ENCODE results near the gene SLC25A26. TPM values are rescaled to one million over a fixed set of nuclear protein-coding genes. Genes with fewer than 3 reads are reported as not detected.
"Not testable (repeated sequence)": the region's sequence is repeated elsewhere in the genome, so short reads cannot be mapped to it uniquely, and the experiment has no call there.

The SLC25A26 gene
- total RNA-seq, 1 experiment from 2014 or later, result 24.8 TPM

DNA sequence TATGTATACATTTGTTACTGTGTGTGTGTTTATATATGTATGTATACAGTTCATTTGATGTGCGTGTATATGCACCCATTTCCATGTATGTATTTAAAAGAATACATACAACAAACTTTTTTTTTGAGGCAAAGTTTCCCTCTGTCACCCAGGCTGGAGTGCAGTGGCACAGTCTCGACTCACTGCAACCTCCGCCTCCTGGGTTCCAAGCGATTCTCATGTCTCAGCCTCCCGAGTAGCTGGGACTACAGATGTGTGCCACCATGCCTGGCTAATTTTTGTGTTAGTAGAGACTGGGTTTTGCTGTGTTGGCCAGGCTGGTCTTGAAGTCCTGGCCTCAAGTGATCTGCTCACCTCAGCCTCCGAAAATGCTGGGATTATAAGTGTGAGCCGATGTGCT is 78.3 kb downstream of the SLC25A26 start:
- in situ Hi-C loops (cut with HindIII; ENCODE audit: low pct_unique_long_range_greater_than_20kb, low sequenced_read_pairs), result not testable (repeated sequence)

DNA sequence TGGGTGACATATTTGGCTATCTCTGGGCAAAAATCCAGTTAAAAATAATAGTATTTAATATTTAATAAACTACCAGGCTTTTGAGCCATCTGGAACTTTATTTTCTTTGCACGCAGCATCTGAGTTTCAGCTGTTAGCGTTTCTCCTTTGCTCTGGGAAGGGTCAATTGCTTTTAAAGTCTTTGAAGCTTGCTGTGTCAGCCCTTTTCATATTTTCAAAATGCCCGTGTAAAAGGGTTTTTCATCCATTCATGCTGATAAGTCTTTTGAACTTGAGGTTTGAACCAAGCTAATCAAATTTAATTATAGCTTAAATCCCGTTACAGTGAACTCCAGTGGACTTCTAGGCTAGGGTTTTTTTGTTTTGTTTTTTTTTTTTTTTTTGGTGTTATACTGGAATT is 79.1 kb downstream of the SLC25A26 start:
- no peak for DNase-seq (ENCODE audit: low read depth)
- in situ Hi-C loops (cut with HindIII; ENCODE audit: low pct_unique_long_range_greater_than_20kb, low sequenced_read_pairs), result no loop called here

More for the DNA sequence above, 78.3 kb downstream of the SLC25A26 start:
- DNase-seq (ENCODE audit: low read depth), result not testable (repeated sequence)

DNA sequence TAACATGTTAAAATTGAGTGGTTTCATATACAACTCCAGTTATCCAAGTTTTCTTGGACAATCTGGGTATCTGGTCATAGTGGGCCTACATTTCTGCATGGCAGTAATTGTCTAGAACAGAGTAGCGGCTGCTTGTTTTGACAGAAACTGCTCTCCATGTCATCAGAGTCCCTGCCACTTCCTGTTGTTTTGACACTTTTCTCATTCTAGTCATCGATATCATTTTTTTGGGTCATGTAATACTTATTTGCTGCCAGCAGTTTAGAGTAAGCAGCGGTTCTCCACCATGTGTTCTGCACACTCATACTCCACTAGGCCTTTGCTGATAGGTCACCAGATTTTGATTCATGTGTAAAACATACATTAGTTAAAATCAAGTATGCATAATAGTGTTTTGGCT is 81.5 kb downstream of the SLC25A26 start:
- no peak for DNase-seq (ENCODE audit: low read depth)
- in situ Hi-C loops (cut with HindIII; ENCODE audit: low pct_unique_long_range_greater_than_20kb, low sequenced_read_pairs), result no loop called here

DNA sequence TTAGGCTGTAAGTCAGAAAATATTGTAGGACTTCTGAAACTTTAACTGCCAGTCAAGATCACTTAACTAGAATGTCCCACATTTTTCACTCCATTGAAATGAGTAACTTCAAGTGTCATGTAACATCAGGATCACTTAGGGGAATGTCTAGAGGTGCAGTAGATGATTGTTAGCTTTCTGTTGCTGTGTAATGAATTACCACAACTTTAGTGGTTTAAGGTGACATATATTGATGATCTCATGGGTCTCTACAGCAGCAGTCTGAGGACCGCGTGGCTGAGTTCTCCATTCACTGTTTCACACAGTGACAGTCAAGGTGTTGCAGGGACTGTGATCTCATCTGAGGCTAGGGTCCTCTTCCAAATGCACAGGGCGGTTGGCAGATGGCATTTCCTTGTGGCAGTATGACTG is 82.7 kb downstream of the SLC25A26 start:
- DNase-seq (ENCODE audit: low read depth), result no peak
- in situ Hi-C loops (cut with HindIII; ENCODE audit: low pct_unique_long_range_greater_than_20kb, low sequenced_read_pairs), result no loop called here

DNA sequence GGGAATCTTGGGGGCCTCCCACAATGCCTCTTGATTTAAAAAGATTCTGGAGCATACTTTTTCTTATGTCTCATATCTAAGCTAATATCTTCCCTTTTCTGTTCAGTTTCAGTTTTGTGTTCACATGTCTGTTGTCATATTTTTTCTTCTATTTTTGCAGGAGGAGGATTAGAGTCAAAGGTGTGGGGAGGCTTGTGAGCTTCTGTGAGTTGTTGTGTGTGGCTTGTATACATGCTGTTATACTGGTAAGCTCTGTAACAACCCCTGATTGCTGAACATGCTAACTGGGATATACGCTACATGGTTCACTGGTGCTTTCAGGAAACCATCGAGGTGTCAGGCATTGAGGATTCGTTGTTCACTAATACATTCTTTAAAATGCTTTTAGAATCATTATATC is 83.5 kb downstream of the SLC25A26 start:
- DNase-seq (ENCODE audit: low read depth), result no peak
- in situ Hi-C loops (cut with HindIII; ENCODE audit: low pct_unique_long_range_greater_than_20kb, low sequenced_read_pairs), result no loop called here

DNA sequence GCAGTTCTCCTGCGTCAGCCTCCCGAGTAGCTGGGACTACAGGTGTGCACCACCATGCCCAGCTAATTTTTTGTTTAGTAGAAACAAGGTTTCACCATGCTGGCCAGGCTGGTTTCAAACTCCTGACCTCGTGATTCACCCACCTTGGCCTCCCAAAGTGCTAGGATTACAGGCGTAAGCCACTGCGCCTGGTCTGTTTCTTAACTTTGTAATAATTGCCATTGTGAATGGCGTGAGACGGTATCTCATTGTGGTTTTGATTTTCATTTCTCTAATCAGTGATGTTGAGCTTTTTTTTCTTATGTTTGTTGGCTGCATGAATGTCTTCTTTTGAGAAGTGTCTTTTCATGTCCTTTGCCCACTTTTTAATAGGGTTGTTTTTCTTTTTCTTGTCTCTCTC is 85.3 kb downstream of the SLC25A26 start:
- DNase-seq (ENCODE audit: low read depth); in situ Hi-C loops (cut with HindIII; ENCODE audit: low pct_unique_long_range_greater_than_20kb, low sequenced_read_pairs): not testable (repeated sequence)

DNA sequence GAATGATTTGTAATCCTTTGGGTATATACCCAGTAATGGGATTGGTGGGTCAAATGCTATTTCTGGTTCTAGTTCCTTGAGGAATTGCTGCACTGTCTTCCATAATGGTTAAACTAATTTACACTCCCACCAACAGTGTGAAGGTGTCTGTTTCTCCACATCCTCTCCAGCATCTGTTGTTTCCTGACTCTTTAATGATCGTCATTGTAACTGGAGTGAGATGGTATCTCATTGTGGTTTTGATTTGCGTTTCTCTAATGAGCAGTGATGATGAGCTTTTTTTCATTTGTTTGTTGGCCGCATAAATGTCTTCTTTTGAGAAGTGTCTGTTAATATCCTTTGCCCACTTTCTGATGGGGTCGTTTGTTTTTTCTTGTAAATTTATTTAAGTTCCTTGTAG is 86.2 kb downstream of the SLC25A26 start:
- DNase-seq (ENCODE audit: low read depth); in situ Hi-C loops (cut with HindIII; ENCODE audit: low pct_unique_long_range_greater_than_20kb, low sequenced_read_pairs): not testable (repeated sequence)

DNA sequence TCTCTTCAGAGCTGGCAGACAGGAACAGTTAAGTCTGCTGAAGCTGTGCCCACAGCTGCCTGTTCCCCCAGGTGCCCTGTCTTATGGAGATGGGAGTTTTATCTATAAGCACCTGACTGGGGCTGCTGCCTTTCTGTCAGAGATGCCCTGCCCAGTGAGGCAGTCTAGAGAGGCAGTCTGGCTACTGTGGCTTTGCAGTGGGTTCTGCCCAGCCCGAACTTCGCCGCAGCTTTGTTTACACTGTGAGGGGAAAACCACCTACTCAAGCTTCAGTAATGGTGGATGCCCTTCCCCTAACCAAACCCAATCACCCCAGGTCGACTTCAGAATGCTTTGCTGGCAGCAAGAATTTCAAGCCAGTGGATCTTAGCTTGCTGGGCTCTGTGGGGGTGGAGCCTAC is 91.2 kb downstream of the SLC25A26 start:
- DNase-seq (ENCODE audit: low read depth), result no peak
- in situ Hi-C loops (cut with HindIII; ENCODE audit: low pct_unique_long_range_greater_than_20kb, low sequenced_read_pairs), result no loop called here

DNA sequence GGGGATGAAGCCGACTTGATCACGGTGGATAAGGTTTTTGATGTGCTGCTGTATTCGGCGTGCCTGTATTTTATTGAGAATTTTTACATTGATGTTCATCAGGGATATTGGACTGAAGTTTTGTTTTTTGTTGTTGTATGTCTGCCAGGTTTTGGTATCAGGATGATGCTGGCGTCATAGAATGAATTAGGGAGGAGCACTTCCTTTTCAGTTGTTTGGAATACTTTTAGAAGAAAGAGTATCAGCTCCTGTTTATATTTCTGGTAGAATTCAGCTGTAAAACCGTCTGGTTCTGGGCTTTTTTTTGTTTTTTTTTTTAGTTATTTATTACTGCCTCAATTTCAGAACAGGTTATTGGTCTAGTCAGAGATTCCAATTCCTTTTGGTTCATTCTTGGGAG is 93.7 kb downstream of the SLC25A26 start:
- in situ Hi-C loops (cut with HindIII; ENCODE audit: low pct_unique_long_range_greater_than_20kb, low sequenced_read_pairs), result no loop called here
- DNase-seq (ENCODE audit: low read depth), result no peak

DNA sequence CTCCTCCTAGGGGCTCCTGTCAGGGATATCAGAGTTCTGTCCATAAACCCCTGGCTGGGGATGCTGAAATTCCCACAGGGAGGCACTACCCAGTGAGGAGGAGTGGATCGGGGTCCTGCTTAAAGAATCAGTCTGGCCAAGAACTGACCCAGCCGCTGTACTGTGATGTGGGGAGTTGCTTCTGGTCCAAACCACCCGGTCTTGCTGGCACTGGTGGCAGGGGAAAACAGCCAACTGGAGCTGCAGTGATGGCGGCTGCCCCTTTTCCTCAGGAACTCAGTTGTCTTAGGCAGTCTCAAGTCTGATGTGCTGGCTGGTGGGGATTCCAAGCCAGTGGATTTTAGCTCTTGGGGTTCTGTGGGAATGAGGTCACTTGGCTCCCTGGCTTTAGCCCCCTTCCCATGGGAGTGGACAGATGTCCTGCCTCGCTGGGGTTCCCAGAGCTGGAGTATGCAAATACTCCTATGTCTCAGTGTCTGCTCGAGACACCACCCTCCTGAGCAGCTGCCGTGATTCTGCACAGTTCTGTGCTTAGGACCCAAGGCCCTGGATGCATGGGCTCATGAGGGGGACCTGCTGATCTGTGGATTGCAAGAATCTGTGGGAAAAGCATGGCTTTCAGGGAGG is 97.1 kb downstream of the SLC25A26 start:
- in situ Hi-C loops (cut with HindIII; ENCODE audit: low pct_unique_long_range_greater_than_20kb, low sequenced_read_pairs), result no loop called here

DNA sequence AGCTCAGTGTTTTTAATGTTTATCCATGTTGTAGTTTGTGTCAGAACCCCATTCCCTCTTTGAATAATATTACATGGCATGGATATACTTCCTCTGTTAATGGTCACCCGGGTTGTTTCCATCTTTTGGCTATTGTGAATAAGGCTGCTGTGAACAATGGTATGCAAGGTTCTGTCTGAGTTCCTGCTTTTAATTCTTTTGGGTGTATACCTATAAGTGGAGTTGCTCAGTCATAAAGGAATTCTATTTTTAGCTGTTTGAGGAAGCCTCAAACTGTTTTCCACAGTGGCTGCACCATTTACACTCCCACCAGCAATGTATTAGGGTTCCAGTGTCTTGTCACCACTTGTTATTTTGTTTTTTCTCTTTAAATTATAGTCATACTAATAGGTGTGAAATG is 99.6 kb downstream of the SLC25A26 start:
- in situ Hi-C loops (cut with HindIII; ENCODE audit: low pct_unique_long_range_greater_than_20kb, low sequenced_read_pairs), result no loop called here
- DNase-seq (ENCODE audit: low read depth), result no peak

More for the DNA sequence above, 97.1 kb downstream of the SLC25A26 start:
- no peak for DNase-seq (ENCODE audit: low read depth)

DNA sequence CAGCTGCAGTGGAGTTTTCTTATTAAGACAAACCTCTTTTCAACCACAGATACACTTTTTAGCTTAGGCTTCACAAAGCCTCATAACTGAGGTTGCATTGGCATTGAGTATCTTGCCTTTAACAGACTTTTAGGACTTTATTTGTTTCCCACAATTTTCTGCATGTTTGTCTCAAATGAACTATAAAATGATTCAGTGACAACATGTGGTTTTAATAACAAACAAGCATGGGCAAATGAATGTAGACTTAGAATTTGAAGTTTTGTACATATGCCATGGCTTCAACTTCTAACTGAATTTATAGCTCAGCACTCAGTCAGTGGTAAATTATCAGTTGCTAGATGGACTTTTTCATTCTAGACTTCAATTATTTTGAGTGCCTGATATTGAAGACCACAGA is 101.6 kb downstream of the SLC25A26 start:
- in situ Hi-C loops (cut with HindIII; ENCODE audit: low pct_unique_long_range_greater_than_20kb, low sequenced_read_pairs), result no loop called here
- no peak for DNase-seq (ENCODE audit: low read depth)

DNA sequence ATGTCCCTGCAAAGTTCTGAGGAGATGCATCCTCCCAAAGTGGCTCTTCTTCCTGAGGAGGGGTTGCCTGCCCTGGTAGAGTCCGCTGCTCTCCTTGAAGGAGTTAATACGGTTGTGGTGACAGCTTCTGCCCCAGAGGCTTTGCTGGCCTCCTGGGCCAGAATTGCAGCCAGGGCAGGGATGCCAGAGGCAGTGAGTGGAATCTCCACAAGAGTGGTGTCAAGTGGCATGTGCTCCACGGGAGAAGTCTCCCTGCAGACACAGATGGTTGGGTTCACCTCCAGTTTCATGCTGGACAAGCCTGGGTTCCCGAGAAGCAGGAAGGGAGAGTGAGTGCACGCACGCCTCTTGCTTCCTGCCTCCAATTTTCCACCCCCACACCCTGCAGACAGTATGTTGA is 105.5 kb downstream of the SLC25A26 start:
- DNase-seq (ENCODE audit: low read depth), result no peak
- in situ Hi-C loops (cut with HindIII; ENCODE audit: low pct_unique_long_range_greater_than_20kb, low sequenced_read_pairs), result no loop called here

DNA sequence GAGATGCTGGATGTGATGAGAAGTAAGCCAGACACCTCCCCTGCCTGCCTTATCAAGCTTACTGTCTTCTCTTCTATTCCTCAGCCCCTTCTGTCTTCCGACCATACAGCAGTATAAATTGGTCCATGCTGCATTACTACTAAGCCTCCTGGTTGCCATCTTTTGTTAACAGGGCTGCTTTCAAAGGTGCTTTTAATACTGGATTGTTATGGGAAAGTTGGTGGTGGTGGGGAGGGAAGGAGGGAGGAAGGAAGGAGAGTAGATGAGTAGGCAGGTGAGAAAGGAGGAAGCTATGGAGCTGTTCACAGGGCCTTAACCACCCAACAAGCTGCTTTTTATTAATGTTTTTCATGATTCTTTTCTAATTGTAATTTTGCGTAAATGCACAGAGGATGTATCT is 114.9 kb downstream of the SLC25A26 start:
- DNase-seq (ENCODE audit: low read depth), result no peak
- in situ Hi-C loops (cut with HindIII; ENCODE audit: low pct_unique_long_range_greater_than_20kb, low sequenced_read_pairs), result no loop called here

DNA sequence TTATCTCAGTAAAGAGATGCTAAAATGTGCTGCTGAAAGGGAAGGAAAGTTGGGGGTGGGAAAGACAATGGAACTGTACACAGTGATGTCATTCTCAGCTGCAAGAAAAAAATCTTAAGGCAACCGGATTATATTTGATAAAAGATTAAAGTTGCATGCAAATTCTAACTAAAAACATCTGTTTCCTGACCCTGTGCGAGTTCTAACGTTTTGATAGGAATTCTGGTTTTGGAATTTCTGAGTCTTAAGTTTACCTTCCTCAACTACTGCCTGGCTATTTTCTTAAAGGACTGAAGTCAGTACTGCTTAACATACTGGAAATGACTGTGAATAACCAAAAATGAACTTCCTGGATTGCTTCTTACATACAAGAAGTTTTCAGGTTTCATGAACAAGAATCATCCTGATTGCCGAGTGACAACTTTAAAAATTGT is 115.5 kb downstream of the SLC25A26 start:
- no peak for DNase-seq (ENCODE audit: low read depth)
- in situ Hi-C loops (cut with HindIII; ENCODE audit: low pct_unique_long_range_greater_than_20kb, low sequenced_read_pairs), result no loop called here

DNA sequence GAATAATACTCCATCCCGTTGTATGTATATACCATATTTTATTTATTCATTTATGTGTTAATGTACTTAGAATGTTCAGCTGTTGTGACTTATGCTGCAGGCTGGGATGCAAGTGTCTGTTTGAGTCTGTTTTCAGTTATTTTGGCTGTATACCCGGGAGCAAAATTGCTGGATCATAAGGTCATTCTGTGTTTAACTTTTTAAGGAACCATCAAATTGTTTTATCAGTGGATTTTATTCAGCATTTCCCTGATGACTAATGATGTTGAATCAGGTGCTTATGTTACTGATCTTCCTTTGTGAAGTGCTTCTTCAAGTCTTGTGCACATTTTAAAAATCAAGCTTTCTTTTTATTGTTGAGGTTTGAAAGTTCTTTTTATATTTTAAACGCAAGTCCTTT is 118.1 kb downstream of the SLC25A26 start:
- in situ Hi-C loops (cut with HindIII; ENCODE audit: low pct_unique_long_range_greater_than_20kb, low sequenced_read_pairs), result no loop called here

DNA sequence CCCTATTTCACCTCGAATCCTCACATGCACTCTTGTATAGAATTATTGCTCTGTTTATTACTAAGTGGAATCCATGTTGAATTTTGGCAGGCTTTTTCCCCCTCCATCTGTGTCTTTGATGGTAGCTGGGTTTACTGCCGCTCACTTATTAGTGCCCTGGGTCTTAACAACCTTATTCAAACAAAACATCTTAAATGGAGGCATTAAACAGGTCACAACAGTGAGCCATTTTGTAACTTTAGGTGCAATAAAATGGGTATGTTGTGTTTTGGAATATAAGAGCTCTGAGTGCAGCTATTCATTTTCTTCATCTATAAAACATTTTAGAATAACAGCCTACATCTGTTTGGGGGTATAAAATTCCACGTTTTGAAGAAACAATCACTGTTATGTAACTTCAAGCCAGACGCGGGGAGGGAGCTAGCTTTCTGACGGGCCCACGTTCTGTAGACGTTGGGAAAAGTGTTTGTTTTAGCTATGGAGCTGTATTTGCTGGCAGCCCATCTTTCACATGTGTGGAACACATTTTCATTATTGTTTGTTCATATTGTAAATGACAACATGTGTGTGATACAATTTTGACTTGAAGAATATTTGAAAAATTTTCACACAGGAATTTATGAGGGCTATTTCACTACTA is 122.0 kb downstream of the SLC25A26 start:
- no peak for DNase-seq (ENCODE audit: low read depth)
- in situ Hi-C loops (cut with HindIII; ENCODE audit: low pct_unique_long_range_greater_than_20kb, low sequenced_read_pairs), result no loop called here

More for the DNA sequence above, 118.1 kb downstream of the SLC25A26 start:
- DNase-seq (ENCODE audit: low read depth), result no peak

DNA sequence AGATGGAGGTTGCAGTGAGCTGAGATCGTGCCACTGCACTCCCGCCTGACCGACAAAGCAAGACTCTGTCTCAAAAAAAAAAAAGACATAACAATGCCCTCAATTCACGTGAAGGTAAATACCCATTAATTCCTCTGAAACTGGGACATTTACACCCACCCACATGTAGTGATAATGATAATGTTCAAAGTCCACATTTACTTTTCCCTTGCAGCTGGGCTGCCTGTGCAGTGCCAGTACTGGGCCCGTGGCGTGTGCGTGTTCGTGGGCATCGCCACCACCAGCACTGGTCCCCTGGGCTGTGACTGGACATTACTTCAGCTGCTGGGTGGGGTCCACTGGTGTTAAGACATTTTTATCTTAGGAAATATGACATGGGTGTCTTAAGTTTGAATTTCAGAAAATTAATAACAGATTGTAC is 123.6 kb downstream of the SLC25A26 start:
- no peak for DNase-seq (ENCODE audit: low read depth)
- in situ Hi-C loops (cut with HindIII; ENCODE audit: low pct_unique_long_range_greater_than_20kb, low sequenced_read_pairs), result no loop called here

DNA sequence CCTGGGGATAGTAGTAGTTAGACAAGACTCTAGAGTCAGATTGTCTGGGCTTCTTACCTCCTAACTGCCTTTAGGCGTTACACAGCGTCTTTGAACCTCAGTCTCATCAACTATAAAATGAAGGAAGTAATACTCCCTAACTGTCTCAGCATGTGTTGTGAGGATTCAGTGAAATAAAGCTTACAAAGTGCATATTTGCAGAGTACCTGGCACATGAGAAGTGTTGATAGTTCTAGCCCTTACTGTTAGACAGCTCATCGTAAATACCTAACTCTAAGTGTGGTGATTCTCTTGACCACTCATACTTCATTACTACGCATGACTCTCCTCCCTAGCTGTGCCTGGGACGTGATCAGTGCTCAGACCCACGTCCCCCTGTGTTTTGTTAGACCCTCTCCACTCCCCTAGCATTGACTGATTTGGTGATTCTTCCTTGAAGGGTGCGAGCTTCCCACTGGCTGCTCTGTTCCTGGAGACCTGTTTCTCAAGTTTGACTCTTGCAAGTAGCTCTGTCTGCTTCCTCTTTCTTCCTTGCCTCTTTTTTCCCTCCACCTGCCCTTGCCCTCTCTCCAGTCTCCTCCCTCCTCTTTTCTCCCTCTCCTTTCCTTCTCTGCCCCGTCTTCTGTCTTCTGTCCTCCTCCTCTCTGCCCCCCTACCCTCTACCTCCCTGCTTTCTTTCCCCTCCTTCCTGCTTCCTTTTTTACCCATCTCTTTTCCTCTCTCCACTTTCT is 124.2 kb downstream of the SLC25A26 start:
- in situ Hi-C loops (cut with HindIII; ENCODE audit: low pct_unique_long_range_greater_than_20kb, low sequenced_read_pairs), result no loop called here
- no peak for DNase-seq (ENCODE audit: low read depth)
